ENCODE results near the gene RNF4. TPM values are rescaled to one million over a fixed set of nuclear protein-coding genes. Genes with fewer than 3 reads are reported as not detected.
A peak's percentile ranks its signal among the peaks of the same experiment; 100 is the strongest.

The RNF4 gene
- total RNA-seq, 2 donors from 2014 or later, result 29.0 to 29.3 TPM

- WGBS, 2 donors, result 33 to 61% methylated on average over 2 to 4 of the region's 4 CpGs
- intact Hi-C loops (cut with DNase I), result no loop called here
- Histone ChIP-seq H3K36me3 (replicated peaks in 1 of 2; ENCODE audit: insufficient read depth in 1 of 2, low read depth in 2 of 2) (peaks cover 0 to 21% of the 10 kb centered on the region in 2 donors), H3K27me3 (no peaks in the 10 kb centered on the region), H3K9me3 (no peaks in the 10 kb centered on the region), H3K4me3 (no peak overlapping the region), H3K27ac (no peak overlapping the region), H3K4me1 (no peaks in the 10 kb centered on the region)
- no peak for ATAC-seq
- peak in 3 of 4 donors; percentile 8 to 29 (median 23) for DNase-seq
- TF ChIP-seq CTCF (IDR thresholded peaks at IDR 0.05) (no peak), POLR2A (IDR thresholded peaks at IDR 0.05) (no peak)
These were observed 47.1 kb downstream of the RNF4 start for GRCh38 chr4:2515830-2516550.

GRCh38 chr4:2516635-2517034 is 47.7 kb downstream of the RNF4 start:
- Histone ChIP-seq H3K4me3 (no peak overlapping the region), H3K27me3 (no peaks in the 10 kb centered on the region), H3K27ac (no peak overlapping the region), H3K9me3 (no peaks in the 10 kb centered on the region), H3K36me3 (replicated peaks in 1 of 2; ENCODE audit: insufficient read depth in 1 of 2, low read depth in 2 of 2) (peaks cover 0 to 21% of the 10 kb centered on the region in 2 donors), H3K4me1 (no peaks in the 10 kb centered on the region)
- TF ChIP-seq POLR2A (IDR thresholded peaks at IDR 0.05) (no peak), CTCF (IDR thresholded peaks at IDR 0.05) (no peak)
- ATAC-seq (no peak), DNase-seq (no peak)
- WGBS, 2 donors, result 70 to 94% methylated on average over 2 of the region's 2 CpGs
- intact Hi-C loops (cut with DNase I), result no loop called here

- H3K4me1 ChIP-seq, result no peaks in the 10 kb centered on the region
- 95 to 96% methylated on average over 9 of the region's 9 CpGs for WGBS, 2 donors
- no peak overlapping the region for H3K4me3 ChIP-seq
- ATAC-seq (no peak), DNase-seq (no peak)
- no peaks in the 10 kb centered on the region for H3K36me3 ChIP-seq (replicated peaks in 1 of 2; ENCODE audit: insufficient read depth in 1 of 2, low read depth in 2 of 2)
- no peaks in the 10 kb centered on the region for H3K9me3 ChIP-seq
- H3K27me3 ChIP-seq, result no peaks in the 10 kb centered on the region
- intact Hi-C loops (cut with DNase I), result no loop called here
- TF ChIP-seq CTCF (IDR thresholded peaks at IDR 0.05), result no peak
- H3K27ac ChIP-seq, result no peak overlapping the region
These were observed 57.7 kb downstream of the RNF4 start for GRCh38 chr4:2526559-2526958.

- Histone ChIP-seq H3K27me3 (no peaks in the 10 kb centered on the region), H3K4me3 (no peak overlapping the region), H3K36me3 (replicated peaks in 1 of 2; ENCODE audit: insufficient read depth in 1 of 2, low read depth in 2 of 2) (no peaks in the 10 kb centered on the region), H3K9me3 (no peaks in the 10 kb centered on the region), H3K27ac (peak overlapping the region; percentile 73 to 93 (median 90)), H3K4me1 (peaks cover 25% of the 10 kb centered on the region)
- DNase-seq (no peak), ATAC-seq (no peak)
- 67 to 94% methylated on average over 3 to 5 of the region's 5 CpGs for WGBS, 2 donors
- intact Hi-C loops (cut with DNase I), result no loop called here
- TF ChIP-seq CTCF (IDR thresholded peaks at IDR 0.05) (no peak), POLR2A (IDR thresholded peaks at IDR 0.05) (no peak)
These were observed 66.0 kb downstream of the RNF4 start for GRCh38 chr4:2534904-2535375.

Data from body of pancreas (tissue), 4 donors.